DND-41 (cell line): ENCODE results near the gene COPE.

Experiments
- CTCF ChIP-seq: IDR thresholded peaks from 2 replicates; pipeline ENCODE4 v1.5.1; 2012; ENCODE audit warnings: borderline replicate concordance, low read length, moderate library complexity, mild to moderate bottlenecking; ENCODE audit not compliant: poor library complexity, severe bottlenecking; ENCODE audit errors: extremely low read depth
- EZH2 ChIP-seq: IDR thresholded peaks from 3 replicates; pipeline ENCODE4 v1.6.1; 2012; ENCODE audit warnings: borderline replicate concordance, low read depth, mild to moderate bottlenecking, moderate library complexity, low read length, inconsistent platforms; ENCODE audit not compliant: severe bottlenecking

- TF ChIP-seq CTCF (no peak), EZH2 (no peak)
These were observed 39.4 kb downstream of the COPE start for GRCh38 chr19:18879579-18880373.
